Psoas muscle (tissue), 8 donors: ENCODE data around the gene NSD2. TPM values are rescaled to one million over a fixed set of nuclear protein-coding genes. Genes with fewer than 3 reads are reported as not detected.
A peak's percentile ranks its signal among the peaks of the same experiment; 100 is the strongest.

ENCODE experiments used
- ATAC-seq, 4 donors: fragments of 200-7000 bp; cut with Tn5 transposase; one replicate each; pipeline ENCODE4 v1.9.1; 2020; ENCODE audit warnings: moderate library complexity in 3 of 4, mild to moderate bottlenecking in 2 of 4
- DNase-seq, 2 donors: peaks; one replicate each; pipeline ENCODE4 v3.0.0-alpha.2; 2020
- H3K27ac ChIP-seq: fragments of 200-600 bp; one replicate; pipeline ENCODE4 v1.8.0; 2022
- H3K27me3 ChIP-seq, 3 donors: fragments of 200-600 bp in 1 of 3; one replicate each; pipeline versions ENCODE4 v1.6.1 to v1.8.0; 2013 to 2022; ENCODE audit warnings: low read length in 2 of 3, mild to moderate bottlenecking in 2 of 3, moderate library complexity in 1 of 3; ENCODE audit not compliant: insufficient read depth in 3 of 3
- H3K36me3 ChIP-seq, 2 donors: fragments of 200-600 bp in 1 of 2; one replicate each; pipeline versions ENCODE4 v1.6.1 to v1.8.0; 2013 to 2022; ENCODE audit warnings: low read depth in 1 of 2, mild to moderate bottlenecking in 1 of 2, moderate library complexity in 1 of 2; ENCODE audit not compliant: insufficient read depth in 1 of 2
- H3K4me1 ChIP-seq: fragments of 200-600 bp; one replicate; pipeline ENCODE4 v1.8.0; 2022
- H3K4me3 ChIP-seq: fragments of 200-600 bp; one replicate; pipeline ENCODE4 v1.8.0; 2022; ENCODE audit warnings: mild to moderate bottlenecking
- H3K9me3 ChIP-seq: fragments of 200-600 bp; one replicate; pipeline ENCODE4 v1.8.0; 2022
- WGBS, 3 donors: extraction: QIAGEN DNeasy Blood & Tissue Kit; methylation state at CpG; one replicate each; pipeline versions ENCODE4 v1.1.6 to v1.1.7; 2013; 5-methylcytosine and 5-hydroxymethylcytosine counted together
- intact Hi-C, 2 donors: fragments of 100-400 bp; cut with DNase I; formaldehyde crosslinking; loops; one replicate each; pipeline versions ENCODE4 v1.11.0 to v1.14.2; 2022
- polyA plus RNA-seq, 3 donors: library from polyadenylated mRNA; stranded (reverse); fragments of 200-250 nt; gene quantifications; one replicate each; pipeline ENCODE4 v1.2.3, GENCODE V29; 2013
- total RNA-seq, 4 donors: library from RNA; stranded (reverse); fragmentation: NEBNext Ultra II Directional in 2 of 4; extraction: Animal tissue kit (Norgen Biotek cat#: 25700) in 2 of 4; gene quantifications; one replicate each; pipeline versions ENCODE4 v1.2.1 to v1.2.4, GENCODE V29; 2021 to 2023
- TF ChIP-seq, protein P1 (sequence below): fragments of 200-600 bp; IDR thresholded peaks from one replicate; pipeline ENCODE4 v1.8.0; 2022; ENCODE audit warnings: antibody characterized with exemption
- donor health status: healthy with polysubstance abuse.
- donor health status: DM: no; HTN: no; CAD: no; lungs with moderate emphysema.
- donor health status: Bipolar disorder and iron deficiency.
- donor health status: healthy.
- donor health status: DM: yes; HTN: yes; CAD: no.
- donor health status: DM: no; HTN: no; CAD: no.
- donor health status: DM: no; HTN: no; CAD: no.
- donor health status: DM: yes; HTN: yes; CAD: no.

The NSD2 gene
- total and polyA plus RNA-seq, 7 donors: 5.6 to 36.0 (median 21.2) TPM

DNA sequence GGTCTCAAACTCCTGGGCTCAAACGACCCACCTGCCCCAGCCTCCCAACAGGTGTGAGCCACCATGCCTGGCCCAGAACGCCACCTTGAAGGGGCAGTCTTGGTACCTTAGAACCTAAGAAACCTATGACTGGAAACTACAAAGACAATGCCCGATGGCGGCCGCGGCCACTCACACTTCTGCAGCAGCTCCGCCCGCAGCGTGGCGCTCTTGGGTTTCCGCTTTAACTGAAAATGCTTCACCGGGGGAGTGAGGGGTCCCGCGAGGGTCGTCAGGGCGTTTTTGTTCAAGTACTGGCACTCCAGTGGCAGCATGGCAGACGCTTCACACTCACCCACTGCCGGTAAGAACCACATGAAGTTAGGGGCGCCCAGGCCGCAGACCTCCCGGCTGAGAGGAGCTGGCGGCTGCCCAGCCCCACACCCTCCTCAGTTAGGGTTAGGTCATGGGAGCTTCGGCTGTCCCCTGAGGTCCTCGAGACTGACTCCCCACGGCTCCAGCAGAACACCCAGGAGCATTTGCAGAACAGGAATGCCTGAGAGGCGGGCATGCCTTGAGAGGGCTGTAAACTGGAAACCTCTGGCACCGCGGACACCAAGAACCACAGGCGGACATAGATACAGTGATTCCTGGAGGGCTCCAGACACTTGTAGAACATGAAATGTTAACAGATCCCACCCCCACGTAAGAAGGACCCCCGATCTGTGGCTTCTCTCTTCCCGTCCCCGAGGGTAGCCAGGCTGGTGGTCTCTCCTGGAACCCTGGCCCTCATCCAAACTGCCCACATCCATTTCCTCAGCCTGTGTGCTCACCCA is 118.5 kb downstream of the NSD2 start:
- no peaks in the 10 kb centered on the region for H3K27me3 ChIP-seq
- no peak overlapping the region for H3K4me3 ChIP-seq
- ATAC-seq (no peak), DNase-seq (peak in 1 of 2 donors; percentile 39)
- WGBS, 3 donors: 93 to 94% (median 93%) methylated on average over 33 of the region's 33 CpGs
- no peaks in the 10 kb centered on the region for H3K4me1 ChIP-seq
- TF ChIP-seq, protein P1, sequence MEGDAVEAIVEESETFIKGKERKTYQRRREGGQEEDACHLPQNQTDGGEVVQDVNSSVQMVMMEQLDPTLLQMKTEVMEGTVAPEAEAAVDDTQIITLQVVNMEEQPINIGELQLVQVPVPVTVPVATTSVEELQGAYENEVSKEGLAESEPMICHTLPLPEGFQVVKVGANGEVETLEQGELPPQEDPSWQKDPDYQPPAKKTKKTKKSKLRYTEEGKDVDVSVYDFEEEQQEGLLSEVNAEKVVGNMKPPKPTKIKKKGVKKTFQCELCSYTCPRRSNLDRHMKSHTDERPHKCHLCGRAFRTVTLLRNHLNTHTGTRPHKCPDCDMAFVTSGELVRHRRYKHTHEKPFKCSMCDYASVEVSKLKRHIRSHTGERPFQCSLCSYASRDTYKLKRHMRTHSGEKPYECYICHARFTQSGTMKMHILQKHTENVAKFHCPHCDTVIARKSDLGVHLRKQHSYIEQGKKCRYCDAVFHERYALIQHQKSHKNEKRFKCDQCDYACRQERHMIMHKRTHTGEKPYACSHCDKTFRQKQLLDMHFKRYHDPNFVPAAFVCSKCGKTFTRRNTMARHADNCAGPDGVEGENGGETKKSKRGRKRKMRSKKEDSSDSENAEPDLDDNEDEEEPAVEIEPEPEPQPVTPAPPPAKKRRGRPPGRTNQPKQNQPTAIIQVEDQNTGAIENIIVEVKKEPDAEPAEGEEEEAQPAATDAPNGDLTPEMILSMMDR: no peak
- no peaks in the 10 kb centered on the region for H3K9me3 ChIP-seq
- H3K36me3 ChIP-seq: peaks cover 5 to 69% of the 10 kb centered on the region in 2 donors
- intact Hi-C loops: loop anchor here in 1 of 2 donors (10.0 kb wide), 1 partner anchor 195 kb away; no protein-coding TSS in a partner anchor
- no peak overlapping the region for H3K27ac ChIP-seq

DNA sequence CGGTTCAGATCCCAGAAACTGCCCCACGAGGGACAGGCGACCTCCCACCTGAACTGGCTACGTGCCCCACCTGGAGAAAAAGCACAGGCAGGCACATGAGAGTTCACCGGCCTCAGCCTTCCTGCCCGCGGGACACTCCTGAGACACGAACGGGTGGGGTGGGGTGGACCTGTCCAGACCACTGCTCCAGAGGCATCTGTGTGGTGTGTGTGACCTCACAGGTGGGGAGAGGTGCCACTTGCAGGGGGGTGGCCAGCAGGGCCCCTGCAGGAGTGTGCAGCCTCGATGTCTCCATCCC is 119.1 kb downstream of the NSD2 start:
- H3K4me3 ChIP-seq: no peak overlapping the region
- intact Hi-C loops: loop anchor here in 1 of 2 donors (10.0 kb wide), 1 partner anchor 195 kb away; no protein-coding TSS in a partner anchor
- H3K4me1 ChIP-seq: no peaks in the 10 kb centered on the region
- no peaks in the 10 kb centered on the region for H3K9me3 ChIP-seq
- DNase-seq (peak in 1 of 2 donors; percentile 20), ATAC-seq (no peak)
- no peak overlapping the region for H3K27ac ChIP-seq
- H3K27me3 ChIP-seq: no peaks in the 10 kb centered on the region
- peaks cover 0 to 63% of the 10 kb centered on the region in 2 donors for H3K36me3 ChIP-seq
- 88 to 96% (median 88%) methylated on average over 10 of the region's 10 CpGs for WGBS, 3 donors
- TF ChIP-seq, protein P1: no peak

DNA sequence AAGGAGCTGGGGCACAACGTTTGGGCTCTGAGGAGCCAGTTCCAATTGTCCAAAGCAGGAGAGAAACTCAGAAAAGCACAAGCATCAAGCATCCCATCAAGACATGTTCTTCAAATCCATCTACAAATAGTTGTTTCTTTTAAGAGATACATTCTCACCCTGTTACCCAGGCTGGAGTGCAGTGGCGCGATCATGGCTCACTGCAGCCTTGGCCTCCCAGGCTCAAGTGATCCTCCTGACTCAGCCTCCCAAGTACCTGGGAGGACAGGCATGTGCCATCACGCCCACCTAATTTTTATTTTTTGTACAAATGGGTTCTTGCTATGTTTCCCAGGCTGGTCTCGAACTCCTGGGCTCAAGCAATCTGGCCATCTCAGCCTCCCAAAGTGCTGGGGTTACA is 119.5 kb downstream of the NSD2 start:
- 94 to 97% (median 95%) methylated on average over 5 of the region's 5 CpGs for WGBS, 3 donors
- Histone ChIP-seq H3K36me3 (peaks cover 0 to 60% of the 10 kb centered on the region in 2 donors), H3K4me3 (no peak overlapping the region), H3K4me1 (no peaks in the 10 kb centered on the region), H3K9me3 (no peaks in the 10 kb centered on the region), H3K27me3 (no peaks in the 10 kb centered on the region), H3K27ac (no peak overlapping the region)
- no peak for ATAC-seq
- no peak for DNase-seq
- intact Hi-C loops: loop anchor here in 1 of 2 donors (10.0 kb wide), 1 partner anchor 194 kb away; no protein-coding TSS in a partner anchor
- TF ChIP-seq, protein P1: no peak

DNA sequence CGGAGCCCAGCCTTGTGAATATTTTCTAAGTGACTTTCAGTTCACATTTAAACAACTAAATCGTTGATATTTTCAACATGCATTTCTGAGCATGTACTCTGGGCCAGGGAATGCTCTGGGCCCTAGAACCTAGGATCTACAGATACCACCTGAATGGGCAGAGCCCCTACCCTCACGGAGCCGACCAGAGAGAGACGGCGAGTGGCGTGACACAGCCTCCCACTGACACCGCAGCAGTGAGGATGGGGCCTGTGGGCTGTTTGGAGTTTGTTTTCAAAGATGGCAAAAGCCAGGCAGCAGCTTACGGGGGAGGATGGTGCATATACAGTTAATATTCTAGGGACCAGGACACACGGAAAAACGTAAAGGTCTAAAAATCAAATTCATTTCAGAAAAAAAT is 119.9 kb downstream of the NSD2 start:
- Histone ChIP-seq H3K36me3 (peaks cover 0 to 55% of the 10 kb centered on the region in 2 donors), H3K4me1 (no peaks in the 10 kb centered on the region), H3K4me3 (no peak overlapping the region), H3K9me3 (no peaks in the 10 kb centered on the region), H3K27me3 (no peaks in the 10 kb centered on the region), H3K27ac (no peak overlapping the region)
- no peak for ATAC-seq
- peak in 1 of 2 donors; percentile 3 for DNase-seq
- intact Hi-C loops: loop anchor here in 1 of 2 donors (10.0 kb wide), 1 partner anchor 194 kb away; no protein-coding TSS in a partner anchor
- WGBS, 3 donors: 91 to 96% (median 91%) methylated on average over 11 of the region's 11 CpGs
- TF ChIP-seq, protein P1: no peak
